HepG2 (cell line): ENCODE data around the gene FAM234B. TPM values are rescaled to one million over a fixed set of nuclear protein-coding genes. Genes with fewer than 3 reads are reported as not detected.

Experiments used
- ATAC-seq: fragments of 200-7000 bp; cut with Tn5 transposase; 3 replicates; pipeline ENCODE4 v1.9.1; 2020; ENCODE audit warnings: mild to moderate bottlenecking, moderate library complexity
- BruUV-seq: library from RNA; stranded (reverse); fragments of 400-500 nt; replicated peaks from 2 replicates; lab custom pipeline; 2021; lab: Mats Ljungman, UMichigan
- CTCF ChIA-PET: fragments of 300-600 bp; formaldehyde crosslinking; extraction: SDS; loops from one replicate; lab custom pipeline; 2021; ENCODE audit warnings: low total read pairs, inconsistent platforms, low intra/inter-chr PET ratio; lab: Yijun Ruan, JAX
- POLR2A ChIA-PET: fragments of 350-600 bp; sonication (Branson Sonifier 250); formaldehyde crosslinking; loops from one replicate; lab custom pipeline; 2020; ENCODE audit warnings: antibody characterized with exemption, inconsistent platforms; lab: Yijun Ruan, JAX
- DNase-seq: peaks from one replicate; pipeline ENCODE4 v3.0.0-alpha.2; 2015; ENCODE audit warnings: low spot score
- FAIRE-seq: peaks from 3 replicates; lab custom pipeline; 2011; peaks lifted over from hg19 to GRCh38; lab: Jason Lieb, UNC
- H2AFZ ChIP-seq: one replicate; pipeline ENCODE4 v1.6.1; 2011; ENCODE audit warnings: low read length, inconsistent platforms
- H3K27ac ChIP-seq: fragments of 300-600 bp; 3 replicates; pipeline ENCODE4 v1.8.0; 2011; ENCODE audit warnings: mixed run types, mild to moderate bottlenecking, mixed read lengths, low read length, inconsistent platforms; ENCODE audit not compliant: insufficient read depth; ENCODE audit errors: extremely low read length
- H3K27me3 ChIP-seq, 2 experiments: fragments of 200-600 bp in 1 of 2; 2 replicates in 1 of 2; 3 replicates in 1 of 2; pipeline versions ENCODE4 v1.6.0 to v1.8.0; 2011; ENCODE audit warnings: low read length in 2 of 2, mild to moderate bottlenecking in 2 of 2, moderate library complexity in 2 of 2, inconsistent platforms in 1 of 2; ENCODE audit not compliant: insufficient read depth in 2 of 2, control insufficient read depth in 1 of 2
- H3K36me3 ChIP-seq, 2 experiments: fragments of 200-600 bp in 1 of 2; replicated peaks in 1 of 2; 2 replicates in 1 of 2; 3 replicates in 1 of 2; pipeline versions ENCODE4 v1.5.1 to v1.8.0; 2011; ENCODE audit warnings: low read length in 2 of 2, inconsistent platforms in 1 of 2; ENCODE audit not compliant: insufficient read depth in 2 of 2, control insufficient read depth in 1 of 2
- H3K4me1 ChIP-seq: 2 replicates; pipeline ENCODE4 v1.5.1; 2012; ENCODE audit warnings: low read length, inconsistent platforms; ENCODE audit not compliant: insufficient read depth
- H3K4me2 ChIP-seq: 2 replicates; pipeline ENCODE4 v1.6.0; 2011; ENCODE audit warnings: low read depth, low read length, inconsistent platforms
- H3K4me3 ChIP-seq, 3 experiments: fragments of 200-600 bp in 1 of 3; sonication (generic), shearing (Covaris generic) in 1 of 3; replicated peaks in 1 of 3; 2 replicates each; pipeline ENCODE4 v1.5.1; 2011 to 2016; ENCODE audit warnings: low read length in 3 of 3, inconsistent platforms in 2 of 3, low read depth in 2 of 3, mild to moderate bottlenecking in 2 of 3, control low read depth in 1 of 3, mixed read lengths in 1 of 3; ENCODE audit not compliant: insufficient read depth in 1 of 3
- H3K79me2 ChIP-seq: one replicate; pipeline ENCODE4 v1.6.1; 2011; ENCODE audit warnings: low read length, inconsistent platforms; ENCODE audit not compliant: insufficient read depth
- H3K9ac ChIP-seq: 2 replicates; pipeline ENCODE4 v1.6.0; 2011; ENCODE audit warnings: mild to moderate bottlenecking, low read depth, low read length, inconsistent platforms; ENCODE audit not compliant: insufficient read depth
- H3K9me3 ChIP-seq: 2 replicates; pipeline ENCODE4 v1.5.1; 2012; ENCODE audit warnings: mild to moderate bottlenecking, low read length
- H4K20me1 ChIP-seq: 2 replicates; pipeline ENCODE4 v1.6.0; 2011; ENCODE audit warnings: inconsistent platforms, mild to moderate bottlenecking, low read length, moderate library complexity; ENCODE audit not compliant: insufficient read depth
- BRF2 ChIP-seq: sonication (generic); formaldehyde crosslinking; IDR thresholded peaks from 2 replicates; pipeline ENCODE4 v1.8.1; 2022; ENCODE audit warnings: mild to moderate bottlenecking, missing genetic modification reagents
- IRF9 ChIP-seq: sonication (generic); formaldehyde crosslinking; IDR thresholded peaks from 2 replicates; pipeline ENCODE4 v1.8.0; 2022; ENCODE audit warnings: missing genetic modification reagents, mild to moderate bottlenecking, borderline replicate concordance
- KAT2B ChIP-seq: fragments of 150-350 bp; IDR thresholded peaks from 2 replicates; pipeline ENCODE4 v1.6.1; 2014; ENCODE audit warnings: low read depth, low read length, borderline replicate concordance
- KLF13 ChIP-seq: sonication (generic); formaldehyde crosslinking; IDR thresholded peaks from 2 replicates; pipeline ENCODE4 v1.4.0; 2020; ENCODE audit warnings: mild to moderate bottlenecking, missing genetic modification reagents
- MBD4 ChIP-seq: IDR thresholded peaks from 2 replicates; pipeline ENCODE4 v1.6.1; 2012; ENCODE audit warnings: low read length, inconsistent platforms, borderline replicate concordance
- MEIS2 ChIP-seq: sonication (generic); formaldehyde crosslinking; IDR thresholded peaks from 2 replicates; pipeline ENCODE4 v1.9.0; 2021; ENCODE audit warnings: mild to moderate bottlenecking, missing genetic modification reagents
- MIER3 ChIP-seq: IDR thresholded peaks from 2 replicates; pipeline ENCODE4 v1.6.1; 2016; ENCODE audit warnings: missing compliant biosample characterization, borderline replicate concordance
- RAD51 ChIP-seq: fragments of 450-650 bp; IDR thresholded peaks from 2 replicates; pipeline ENCODE4 v1.6.1; 2016; ENCODE audit warnings: borderline replicate concordance
- ZFP36L1 ChIP-seq: sonication (generic); formaldehyde crosslinking; IDR thresholded peaks from 2 replicates; pipeline ENCODE4 v1.8.0; 2022; ENCODE audit warnings: mild to moderate bottlenecking, missing genetic modification reagents, moderate library complexity
- ZNF180 ChIP-seq: sonication (generic); formaldehyde crosslinking; IDR thresholded peaks from 2 replicates; pipeline ENCODE4 v1.4.0; 2020; ENCODE audit warnings: low read depth, missing genetic modification reagents, borderline replicate concordance
- ZNF234 ChIP-seq: sonication (generic); formaldehyde crosslinking; conservative IDR thresholded peaks from 2 replicates; pipeline ENCODE4 v1.5.1; 2020; ENCODE audit warnings: mild to moderate bottlenecking, missing genetic modification reagents
- ZNF296 ChIP-seq: sonication (generic); formaldehyde crosslinking; conservative IDR thresholded peaks from 2 replicates; pipeline ENCODE4 v1.5.0; 2020; ENCODE audit warnings: mild to moderate bottlenecking, missing genetic modification reagents
- ZNF430 ChIP-seq: sonication (generic); formaldehyde crosslinking; IDR thresholded peaks from 2 replicates; pipeline ENCODE4 v1.9.0; 2021; ENCODE audit warnings: mild to moderate bottlenecking, missing genetic modification reagents
- WGBS: methylation state at CpG from one replicate; pipeline ENCODE4 v1.1.6; 2017; ENCODE audit warnings: low lambda C conversion rate; 5-methylcytosine and 5-hydroxymethylcytosine counted together
- in situ Hi-C: cut with HindIII; loops from 2 replicates; pipeline ENCODE4 v1.10.0; 2017; ENCODE audit warnings: low pct_unique_long_range_greater_than_20kb; ENCODE audit not compliant: extremely low pct_ligation_motif_present
- intact Hi-C: fragments of 100-400 bp; cut with micrococcal nuclease; formaldehyde crosslinking; loops from one replicate; pipeline ENCODE4 v1.10.0; 2022; ENCODE audit not compliant: unreplicated experiment
- polyA plus RNA-seq, 8 experiments: library from polyadenylated mRNA; depleted of rRNA in 3 of 8; stranded (reverse) in 7 of 8; unstranded in 1 of 8; fragments of >200 nt; fragmentation: Illumina TruSeq in 4 of 8; extraction: Trizol in 4 of 8; gene quantifications; 2 replicates each; pipeline versions ENCODE4 v1.2.1 to v1.2.3, GENCODE V29; 2011 to 2016; ENCODE audit warnings: low read depth in 4 of 8, missing spikeins in 1 of 8, mixed read lengths in 1 of 8; ENCODE audit not compliant: insufficient read depth in 1 of 8
- total RNA-seq, 5 experiments: library from RNA; depleted of rRNA; stranded (reverse); fragments of >200 nt; fragmentation: Illumina TruSeq; extraction: Trizol; gene quantifications; 2 replicates each; pipeline ENCODE4 v1.2.3, GENCODE V29; 2016; ENCODE audit warnings: low read depth in 1 of 5

The FAM234B gene
- total and polyA plus RNA-seq, 2 of the 13 experiments (the other 11 are each of a cell fraction or from before 2014, with no cell fraction given): 7.8 to 13.8 TPM

- Histone ChIP-seq H2AFZ (no peak overlapping the region), H3K36me3 (no peaks in the 10 kb centered on the region), H3K4me2 (no peak overlapping the region), H3K27ac (no peak overlapping the region), H4K20me1 (peaks cover 3% of the 10 kb centered on the region; the same call in 1 of the 2 replicates), H3K4me1 (peaks cover 28% of the 10 kb centered on the region), H3K79me2 (peaks cover 2% of the 10 kb centered on the region), H3K27me3 (no peaks in the 10 kb centered on the region; a peak in 1 of 5 replicates), H3K9me3 (no peaks in the 10 kb centered on the region), H3K4me3 (no peak overlapping the region), H3K9ac (no peak overlapping the region)
- 92% methylated on average over 10 of the region's 10 CpGs for WGBS
- BruUV-seq: no TSS peak
- intact Hi-C loops (loop anchor here (5.0 kb wide), 1 partner anchor 100 kb away; the partner anchor contains the start of gene GSG1), in situ Hi-C loops (no loop called here)
- no peak for DNase-seq
- no peak for ATAC-seq
- no peak for FAIRE-seq
- ChIA-PET CTCF (no interaction called here), POLR2A (no interaction called here)
- TF ChIP-seq KLF13 (CRISPR knock-in tag): no peak
- TF ChIP-seq MBD4: no peak
- no peak for TF ChIP-seq ZNF430 (CRISPR knock-in tag)
- no peak for TF ChIP-seq MIER3 (CRISPR knock-in tag)
- TF ChIP-seq RAD51: no peak
- TF ChIP-seq KAT2B: no peak
- no peak for TF ChIP-seq ZNF234 (CRISPR knock-in tag)
- TF ChIP-seq IRF9 (CRISPR knock-in tag): no peak
- TF ChIP-seq ZFP36L1 (CRISPR knock-in tag): no peak
- TF ChIP-seq MEIS2 (CRISPR knock-in tag): no peak
- TF ChIP-seq ZNF180: no peak
- no peak for TF ChIP-seq BRF2 (CRISPR knock-in tag)
- no peak for TF ChIP-seq ZNF296
Measured at GRCh38 chr12:13002301-13003097, 41.7 kb upstream of the FAM234B start.
